Hematopoietic multipotent progenitor cell treated with erythropoietin and hydrocortisone succinate and interleukin-3 and kit ligand, for 6 days (in vitro differentiated cells): ENCODE measurements around the gene ZNF487.
"Not testable (repeated sequence)": the region's sequence is repeated elsewhere in the genome, so short reads cannot be mapped to it uniquely, and the experiment has no call there.

Source experiments
- DNase-seq: peaks from one replicate; pipeline ENCODE4 v3.0.0-alpha.2; 2015

ZNF487 gene

DNA sequence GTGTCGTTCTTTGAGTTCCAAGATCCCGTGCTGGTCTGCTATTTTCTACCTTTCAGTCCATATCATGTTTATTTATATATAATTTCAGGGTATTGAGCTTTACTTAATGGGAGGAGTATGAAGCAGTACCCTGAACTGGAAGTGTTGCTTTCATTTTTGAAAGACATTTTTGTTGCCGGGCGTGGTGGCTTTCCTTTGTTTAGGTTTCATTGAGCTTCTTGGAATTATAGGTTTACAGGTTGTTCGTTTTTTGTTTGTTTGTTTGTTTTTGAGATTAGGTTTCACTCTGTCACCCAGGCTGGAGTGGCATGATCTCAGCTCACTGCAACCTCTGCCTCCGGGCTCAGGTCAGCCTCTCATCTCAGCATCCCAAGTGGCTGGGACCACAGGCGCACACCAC is 7.4 kb downstream of the ZNF487 start:
- DNase-seq, result no peak

DNA sequence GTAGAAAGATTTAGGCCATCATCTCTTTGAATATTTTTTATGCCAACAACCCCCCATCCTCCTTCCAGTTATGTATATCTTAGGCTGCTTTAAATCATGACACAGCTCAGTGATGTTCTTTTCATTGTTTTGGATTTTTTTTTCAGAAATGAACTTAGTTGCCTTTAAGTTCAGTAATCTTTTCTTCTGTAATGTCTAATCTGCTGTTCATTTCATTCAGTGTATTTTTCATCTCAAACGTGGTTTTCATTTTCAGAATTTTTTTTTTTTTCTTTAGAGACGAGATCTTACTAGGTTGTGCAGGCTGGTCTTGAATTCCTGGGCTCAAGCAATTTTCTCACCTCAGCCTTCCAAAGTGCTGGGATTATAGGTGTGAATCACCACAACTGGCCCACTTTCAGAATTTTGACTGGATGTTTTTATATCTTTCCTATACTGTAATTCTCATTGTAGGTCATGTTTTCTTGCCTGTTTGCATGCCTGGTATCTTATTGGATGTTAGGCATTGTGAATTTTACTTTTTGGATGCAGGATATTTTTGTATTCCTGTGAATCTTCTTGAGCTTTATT is 8.1 kb downstream of the ZNF487 start:
- DNase-seq, result no peak

DNA sequence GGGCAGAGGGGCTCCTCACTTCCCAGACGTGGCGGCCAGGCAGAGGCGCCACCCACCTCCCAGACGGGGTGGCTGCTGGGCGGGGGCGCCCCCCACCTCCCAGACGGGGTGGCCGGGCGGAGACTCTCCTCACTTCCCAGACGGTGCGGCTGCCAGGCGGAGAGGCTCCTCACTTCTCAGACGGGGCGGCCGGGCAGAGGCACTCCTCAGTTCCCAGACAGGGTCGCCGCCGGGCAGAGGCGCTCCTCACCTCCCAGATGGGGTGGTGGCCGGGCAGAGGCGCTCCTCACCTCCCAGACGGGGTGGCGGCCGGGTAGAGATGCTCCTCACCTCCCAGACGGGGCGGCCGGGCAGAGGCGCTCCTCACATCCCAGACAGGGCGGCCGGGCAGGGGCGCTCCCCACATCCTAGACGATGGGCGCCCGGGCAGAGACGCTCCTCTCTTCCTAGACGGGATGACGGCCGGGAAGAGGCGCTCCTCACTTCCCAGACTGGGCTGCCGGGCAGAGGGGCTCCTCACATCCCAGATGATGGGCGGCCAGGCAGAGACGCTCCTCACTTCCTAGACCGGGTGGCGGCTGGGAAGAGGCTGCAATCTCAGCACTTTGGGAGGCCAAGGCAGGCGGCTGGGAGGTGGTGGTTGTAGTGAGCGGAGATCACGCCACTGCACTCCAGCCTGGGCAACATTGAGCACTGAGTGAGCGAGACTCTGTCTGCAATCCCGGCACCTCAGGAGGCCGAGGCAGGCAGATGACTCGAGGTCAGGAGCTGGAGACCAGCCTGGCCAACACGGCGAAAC is 9.5 kb downstream of the ZNF487 start:
- DNase-seq, result not testable (repeated sequence)

GRCh38 chr10:43448742-43449141 is 11.8 kb downstream of the ZNF487 start:
- DNase-seq, result no peak

- DNase-seq, result no peak
Measured at GRCh38 chr10:43452356-43452914, 15.5 kb downstream of the ZNF487 start.

GRCh38 chr10:43453266-43453831 is 16.4 kb downstream of the ZNF487 start:
- no peak for DNase-seq

DNA sequence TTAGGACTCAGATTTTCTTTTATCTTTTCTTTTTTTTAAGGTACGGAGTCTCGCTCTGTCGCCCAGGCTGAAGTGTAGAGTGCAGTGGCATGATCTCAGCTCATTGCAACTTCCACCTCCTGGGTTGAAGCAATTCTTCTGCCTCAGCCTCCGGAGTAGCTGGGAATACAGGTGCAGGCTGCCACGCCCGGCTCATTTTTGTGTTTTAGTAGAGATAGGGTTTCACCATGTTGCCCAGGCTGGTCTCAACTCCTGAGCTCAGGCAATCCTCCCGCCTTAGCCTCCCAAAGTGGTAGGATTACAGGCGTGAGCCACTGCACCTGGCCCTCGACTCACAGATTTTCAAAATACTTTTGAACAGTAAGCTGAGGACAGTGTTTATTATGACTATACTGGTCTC is 17.1 kb downstream of the ZNF487 start:
- DNase-seq, result not testable (repeated sequence)

DNA sequence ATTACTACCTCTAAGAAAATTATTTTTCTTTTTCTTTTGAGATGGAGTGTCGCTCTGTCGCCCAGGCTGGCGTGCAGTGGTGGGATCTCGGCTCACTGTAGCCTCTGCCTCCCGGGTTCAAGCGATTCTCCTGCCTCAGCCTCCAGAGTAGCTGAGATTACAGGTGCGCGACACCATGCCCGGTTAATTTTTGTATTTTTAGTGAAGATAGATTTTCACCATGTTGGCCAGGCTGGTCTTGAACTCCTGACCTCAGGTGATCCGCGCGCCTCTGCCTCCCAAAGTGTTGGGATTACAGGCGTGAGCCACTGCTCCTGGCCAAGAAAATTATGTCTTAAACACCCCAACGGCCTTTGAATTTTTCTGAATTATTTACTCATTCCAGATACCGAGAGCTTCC is 19.6 kb downstream of the ZNF487 start:
- not testable (repeated sequence) for DNase-seq

DNA sequence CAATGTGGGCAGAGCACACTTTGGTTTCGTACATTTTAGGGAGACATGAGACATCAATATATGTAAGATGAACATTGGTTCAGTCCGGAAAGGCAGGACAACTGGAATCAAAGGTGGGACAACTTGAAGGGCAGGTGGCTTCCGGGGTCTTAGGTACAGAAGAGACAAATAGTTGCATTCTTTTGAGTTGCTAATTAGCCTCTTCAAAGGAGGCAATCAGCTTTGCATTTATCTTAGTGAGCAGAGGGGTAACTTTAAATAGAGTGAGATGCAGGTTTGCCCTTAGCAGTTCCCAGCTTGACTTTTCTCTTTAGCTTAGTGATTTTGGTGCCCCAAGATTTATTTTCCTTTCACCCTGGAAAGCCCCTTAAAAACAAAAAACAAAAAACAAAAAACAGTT is 21.3 kb downstream of the ZNF487 start:
- no peak for DNase-seq

DNA sequence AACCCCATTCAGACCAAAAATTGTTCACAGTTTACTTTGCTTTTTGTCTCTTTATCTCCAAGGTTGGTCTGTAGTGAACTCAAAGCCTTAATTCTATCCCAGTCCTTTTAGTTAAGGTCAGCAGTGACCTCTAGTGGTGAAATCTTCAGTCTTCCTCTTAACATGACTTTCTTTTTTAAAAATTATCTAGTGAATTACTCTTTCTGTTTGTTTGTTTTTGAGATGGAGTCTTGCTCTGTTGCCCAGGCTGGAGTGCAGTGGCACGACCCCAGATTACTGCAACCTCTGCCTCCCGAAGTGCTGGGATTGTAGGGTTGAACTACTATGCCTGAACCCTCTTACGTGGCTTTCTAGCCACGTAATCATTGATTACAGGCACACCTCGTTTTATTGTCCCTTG is 25.0 kb downstream of the ZNF487 start:
- DNase-seq, result peak; percentile 97

DNA sequence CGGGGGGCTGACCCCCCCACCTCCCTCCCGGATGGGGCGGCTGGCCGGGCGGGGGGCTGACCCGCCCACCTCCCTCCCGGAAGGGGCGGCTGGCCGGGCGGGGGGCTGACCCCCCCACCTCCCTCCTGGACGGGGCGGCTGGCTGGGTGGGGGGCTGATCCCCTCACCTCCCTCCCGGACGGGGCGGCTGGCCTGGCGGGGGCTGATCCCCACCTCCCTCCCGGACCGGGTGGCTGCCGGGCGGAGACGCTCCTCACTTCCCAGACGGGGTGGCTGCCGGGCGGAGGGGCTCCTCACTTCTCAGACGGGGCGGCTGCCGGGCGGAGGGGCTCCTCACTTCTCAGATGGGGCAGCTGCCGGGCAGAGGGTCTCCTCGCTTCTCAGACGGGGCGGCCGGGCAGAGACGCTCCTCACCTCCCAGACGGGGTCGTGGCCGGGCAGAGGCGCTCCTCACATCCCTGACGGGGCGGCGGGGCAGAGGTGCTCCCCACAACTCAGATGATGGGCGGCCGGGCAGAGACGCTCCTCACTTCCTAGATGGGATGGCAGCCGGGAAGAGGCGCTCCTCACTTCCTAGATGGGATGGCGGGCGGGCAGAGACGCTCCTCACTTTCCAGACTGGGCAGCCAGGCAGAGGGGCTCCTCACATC is 28.3 kb downstream of the ZNF487 start:
- DNase-seq, result not testable (repeated sequence)

GRCh38 chr10:43465736-43466120 is 28.8 kb downstream of the ZNF487 start:
- not testable (repeated sequence) for DNase-seq

- DNase-seq, result no peak
Measured at GRCh38 chr10:43471146-43471545, 34.2 kb downstream of the ZNF487 start.

- no peak for DNase-seq
Measured at GRCh38 chr10:43471935-43472720, 35.2 kb downstream of the ZNF487 start.

- no peak for DNase-seq
Measured at GRCh38 chr10:43479275-43479674, 42.4 kb downstream of the ZNF487 start.

DNA sequence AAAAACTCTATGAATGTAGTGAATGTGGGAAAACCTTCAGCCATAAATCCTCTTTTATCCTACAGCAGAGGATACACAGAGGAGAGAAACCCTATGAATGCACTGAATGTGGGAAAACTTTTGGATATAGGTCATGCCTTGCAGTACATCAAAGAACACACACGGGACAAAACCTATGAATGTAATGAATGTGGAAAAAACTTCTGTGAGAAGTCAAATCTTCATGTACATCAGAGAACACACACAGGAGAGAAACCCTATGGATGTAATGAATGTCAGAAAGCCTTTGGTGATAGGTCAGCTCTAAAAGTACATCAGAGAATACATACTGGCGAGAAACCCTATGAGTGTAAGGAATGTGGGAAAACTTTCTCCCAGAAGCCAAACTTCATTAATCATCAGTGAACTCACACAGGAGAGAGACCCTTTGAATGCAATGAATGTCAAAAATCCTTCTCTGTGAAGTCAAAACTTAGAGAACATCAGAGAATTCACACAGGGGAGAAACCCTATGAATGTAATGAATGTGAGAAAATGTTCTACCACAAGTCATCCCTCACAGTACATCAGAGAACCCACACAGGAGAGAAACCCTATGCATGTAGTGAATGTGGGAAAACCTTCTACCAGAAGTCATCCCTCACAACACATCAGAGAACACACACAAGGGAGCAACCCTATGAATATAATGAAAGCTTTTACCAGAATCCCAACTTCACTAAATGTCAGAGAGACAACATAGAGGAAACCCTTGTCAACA is 45.6 kb downstream of the ZNF487 start:
- no peak for DNase-seq

- no peak for DNase-seq
Measured at GRCh38 chr10:43491855-43492254, 54.9 kb downstream of the ZNF487 start.

GRCh38 chr10:43502931-43503330 is 66.0 kb downstream of the ZNF487 start:
- DNase-seq, result no peak

GRCh38 chr10:43524434-43525247 is 87.7 kb downstream of the ZNF487 start:
- peak; percentile 5 for DNase-seq
